GM18498 (cell line): ENCODE measurements around the gene SPPL2C.

Experiments used
- ATAC-seq: cut with Tn5 transposase; IDR thresholded peaks from one replicate; pipeline ENCODE4 v1.9.1; 2021; ENCODE audit warnings: mild to moderate bottlenecking, moderate library complexity; ENCODE audit not compliant: unreplicated experiment

The SPPL2C gene

DNA sequence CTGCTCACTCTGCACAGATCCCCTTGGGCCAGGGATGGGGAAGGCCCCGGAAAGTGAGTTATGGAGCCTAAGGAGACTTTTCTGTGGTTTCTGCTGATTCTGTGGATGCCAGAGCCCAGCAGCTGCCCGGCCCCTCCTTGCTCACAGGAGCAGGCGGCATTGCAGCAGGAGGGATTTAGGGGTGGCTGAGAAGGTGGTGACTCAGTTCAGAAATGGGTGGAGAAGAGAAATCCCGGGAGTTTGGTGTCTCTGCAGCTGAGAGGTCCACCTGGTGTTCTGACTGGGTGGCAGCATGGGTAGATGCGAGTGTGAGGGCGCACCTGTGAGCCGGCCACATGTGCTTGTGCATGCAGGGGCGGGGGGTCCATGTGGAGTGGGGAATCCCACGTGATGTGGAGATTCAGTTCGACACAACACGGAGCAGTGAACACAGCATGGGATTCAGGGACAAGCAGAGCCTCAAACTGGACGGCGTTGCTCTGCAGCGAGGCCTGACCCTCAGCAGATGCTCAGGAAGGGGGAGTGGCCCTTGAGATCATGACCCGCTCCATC, 16.0 kb upstream of the SPPL2C start:
- no peak for ATAC-seq

- no peak for ATAC-seq
Observed at GRCh38 chr17:45833920-45834319, 10.8 kb upstream of the SPPL2C start.

DNA sequence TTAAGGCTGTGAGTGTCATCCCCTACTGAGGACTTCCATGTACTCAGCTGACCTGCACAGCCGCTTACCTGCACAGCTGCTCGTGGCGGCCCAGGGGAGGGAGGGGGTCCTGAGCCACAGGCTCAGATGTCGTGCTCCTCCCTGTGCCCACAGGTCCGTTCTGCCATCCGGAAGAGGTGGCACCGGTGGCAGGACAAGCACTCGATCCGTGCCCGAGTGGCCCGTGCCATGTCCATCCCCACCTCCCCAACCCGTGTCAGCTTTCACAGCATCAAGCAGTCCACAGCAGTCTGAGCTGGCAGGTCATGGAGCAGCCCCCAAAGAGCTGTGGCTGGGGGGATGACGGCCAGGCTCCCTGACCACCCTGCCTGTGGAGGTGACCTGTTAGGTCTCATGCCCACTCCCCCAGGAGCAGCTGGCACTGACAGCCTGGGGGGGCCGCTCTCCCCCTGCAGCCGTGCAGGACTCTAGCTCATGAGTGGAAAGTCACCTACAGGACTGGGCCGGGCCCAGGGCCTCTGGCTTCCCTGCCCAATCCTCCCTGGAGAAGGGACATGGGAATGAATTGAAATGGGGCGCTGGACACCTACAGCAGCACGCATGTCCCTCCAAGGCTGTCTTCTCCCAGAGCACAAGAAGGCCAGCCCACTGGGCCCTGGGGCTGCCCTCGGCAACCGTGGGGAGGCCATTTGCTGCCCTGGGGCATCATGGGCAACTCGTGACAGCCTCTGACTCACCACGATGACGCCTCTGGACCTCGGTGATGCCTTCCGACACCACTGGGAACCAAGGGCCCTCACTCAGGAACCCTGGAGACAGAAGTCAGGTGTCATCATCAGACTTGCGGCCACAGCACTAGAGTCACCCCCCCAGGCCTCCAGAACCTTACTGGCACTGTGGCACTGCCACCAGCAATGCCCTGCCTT, 9.9 kb upstream of the SPPL2C start:
- ATAC-seq, result no peak

DNA sequence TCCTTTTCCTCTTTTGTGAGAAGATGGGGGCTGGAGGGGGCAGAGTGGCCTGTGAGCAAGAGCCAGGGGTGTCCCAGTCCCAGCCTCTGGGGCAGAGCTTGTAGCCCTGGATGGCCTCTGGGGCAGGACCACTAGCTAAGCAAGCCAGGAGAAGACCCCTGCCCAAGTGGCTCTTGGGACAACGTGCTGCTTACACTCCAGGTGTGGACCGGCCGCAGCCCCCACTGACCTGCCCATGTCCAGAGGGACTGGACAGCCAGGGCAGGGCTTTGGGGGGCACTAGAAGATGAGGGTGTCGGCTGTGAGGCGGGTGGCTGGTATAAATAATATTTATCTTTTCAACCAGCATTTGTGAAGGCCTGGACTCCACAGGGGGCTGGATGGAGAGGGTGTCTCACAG, 9.2 kb upstream of the SPPL2C start:
- no peak for ATAC-seq

DNA sequence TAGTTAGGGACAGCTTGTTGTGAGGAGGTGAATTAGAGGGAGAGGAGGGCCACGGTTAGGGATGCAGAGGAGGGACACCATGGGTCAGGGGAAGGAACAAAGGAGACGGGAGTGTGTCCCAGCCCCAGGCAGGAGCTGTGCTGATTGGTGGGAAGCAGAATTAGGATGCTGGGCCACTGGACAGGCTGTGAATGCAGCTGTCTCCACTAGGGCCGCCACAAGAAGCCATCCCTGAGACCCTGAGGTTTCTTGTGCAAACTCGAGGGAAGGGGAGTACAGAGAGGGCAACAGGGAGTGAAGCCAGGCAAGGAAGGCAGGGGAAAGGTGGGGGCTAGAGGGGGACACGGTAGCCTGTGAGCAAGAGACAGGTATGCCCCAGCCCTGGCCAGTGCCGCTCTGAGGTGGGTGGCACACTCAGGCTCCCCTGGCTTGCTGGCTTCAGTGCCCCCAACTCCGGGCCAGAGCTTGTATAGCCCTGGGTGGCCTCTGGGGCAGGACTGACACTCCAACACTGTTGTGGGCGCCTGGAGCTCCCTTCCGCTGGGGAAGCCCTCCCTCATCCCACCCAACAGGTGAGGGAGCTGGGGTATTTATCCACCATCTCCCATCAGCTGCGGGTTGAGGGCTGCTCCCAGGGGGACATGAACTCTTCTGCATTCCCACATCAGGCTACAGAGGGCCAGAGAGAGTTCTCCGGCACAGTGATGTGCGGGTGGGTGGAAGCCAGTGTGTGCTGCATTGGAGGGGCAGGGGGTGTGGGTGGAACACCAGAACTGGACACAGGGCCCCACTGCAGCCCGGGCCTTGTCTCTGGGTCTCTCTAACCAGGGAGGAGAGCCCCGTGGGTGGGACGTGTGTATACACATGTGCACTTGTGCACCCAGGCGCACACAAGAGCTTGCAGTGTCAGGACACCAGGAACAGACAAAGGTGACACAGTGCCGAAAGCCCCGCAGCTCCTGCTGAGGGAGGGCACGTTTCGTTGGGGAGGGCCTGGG, 8.3 kb upstream of the SPPL2C start:
- no peak for ATAC-seq

GRCh38 chr17:45837187-45837586, 7.5 kb upstream of the SPPL2C start:
- ATAC-seq, result no peak

DNA sequence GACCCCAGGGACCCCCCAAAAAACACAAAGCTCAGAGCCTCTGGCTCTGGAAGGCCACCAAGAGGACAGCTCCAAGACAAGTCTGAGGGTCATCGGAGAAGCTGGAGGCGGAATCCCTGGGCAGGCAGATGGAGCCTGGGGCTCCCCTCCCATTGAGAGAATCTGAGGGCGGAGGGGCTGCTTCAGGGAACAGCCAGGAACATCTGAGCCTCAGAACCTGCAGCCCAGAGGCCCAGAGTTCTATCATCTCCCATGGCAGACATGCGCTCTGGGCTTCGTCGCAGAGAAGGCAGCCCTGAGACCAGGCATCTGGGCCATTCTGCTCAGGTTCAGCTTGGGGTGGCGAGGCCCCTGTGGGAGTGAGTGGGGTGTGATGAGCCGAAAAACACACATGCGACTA, 7.1 kb upstream of the SPPL2C start:
- no peak for ATAC-seq

GRCh38 chr17:45838751-45839295, 5.9 kb upstream of the SPPL2C start:
- ATAC-seq, result no peak

GRCh38 chr17:45839442-45839841, 5.2 kb upstream of the SPPL2C start:
- ATAC-seq, result no peak

DNA sequence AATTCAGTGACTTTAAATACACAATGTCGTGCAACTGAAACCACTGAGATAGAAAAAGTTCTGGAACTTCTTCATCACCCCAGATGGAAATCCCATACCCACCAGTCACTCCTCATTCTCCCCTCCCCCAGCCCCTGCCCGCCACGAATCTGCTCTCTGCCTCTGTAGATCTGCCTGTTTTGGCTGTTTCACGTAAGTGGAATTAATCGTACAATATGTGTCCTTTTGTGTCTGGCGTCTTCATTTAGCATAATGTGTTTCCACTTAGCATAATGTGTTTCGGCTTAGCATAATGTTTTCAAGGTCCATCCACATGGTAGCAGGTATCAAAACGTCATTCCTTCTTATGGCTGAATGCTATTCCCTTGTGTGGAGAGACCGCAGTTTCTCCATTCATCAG, 3.5 kb upstream of the SPPL2C start:
- no peak for ATAC-seq

DNA sequence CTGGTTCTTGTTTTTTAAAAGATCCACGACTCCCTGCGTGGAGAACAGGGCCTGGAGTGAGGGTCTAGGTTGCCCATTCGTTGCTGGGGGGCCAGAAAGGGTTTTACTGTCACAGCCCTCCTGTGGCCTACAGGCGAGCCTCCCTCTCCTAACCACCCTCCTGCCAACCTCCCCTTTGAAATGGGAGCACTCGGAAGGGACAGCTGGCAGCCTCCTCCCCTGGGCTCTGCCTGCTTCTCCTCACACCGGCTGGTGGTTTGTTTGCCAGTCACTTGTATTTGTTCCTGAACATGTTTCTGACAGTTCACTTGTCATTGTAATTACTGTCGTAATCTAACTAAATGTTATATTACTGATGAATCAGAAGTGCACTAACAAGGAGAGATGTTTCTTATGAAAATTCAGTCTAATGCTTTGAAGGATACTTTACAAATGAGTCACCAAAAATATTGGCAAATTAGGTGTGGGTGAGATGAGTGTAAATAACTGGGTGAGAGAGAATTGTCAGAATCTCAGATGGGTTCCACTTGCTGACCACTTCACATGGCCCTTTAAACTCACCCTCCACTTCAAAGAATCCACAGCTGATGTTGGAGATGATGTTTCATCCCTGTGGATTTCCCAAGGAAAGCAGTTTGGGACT, 2.7 kb upstream of the SPPL2C start:
- no peak for ATAC-seq

- ATAC-seq, result no peak
Observed at GRCh38 chr17:45843722-45844121, 959 bp upstream of the SPPL2C start.

DNA sequence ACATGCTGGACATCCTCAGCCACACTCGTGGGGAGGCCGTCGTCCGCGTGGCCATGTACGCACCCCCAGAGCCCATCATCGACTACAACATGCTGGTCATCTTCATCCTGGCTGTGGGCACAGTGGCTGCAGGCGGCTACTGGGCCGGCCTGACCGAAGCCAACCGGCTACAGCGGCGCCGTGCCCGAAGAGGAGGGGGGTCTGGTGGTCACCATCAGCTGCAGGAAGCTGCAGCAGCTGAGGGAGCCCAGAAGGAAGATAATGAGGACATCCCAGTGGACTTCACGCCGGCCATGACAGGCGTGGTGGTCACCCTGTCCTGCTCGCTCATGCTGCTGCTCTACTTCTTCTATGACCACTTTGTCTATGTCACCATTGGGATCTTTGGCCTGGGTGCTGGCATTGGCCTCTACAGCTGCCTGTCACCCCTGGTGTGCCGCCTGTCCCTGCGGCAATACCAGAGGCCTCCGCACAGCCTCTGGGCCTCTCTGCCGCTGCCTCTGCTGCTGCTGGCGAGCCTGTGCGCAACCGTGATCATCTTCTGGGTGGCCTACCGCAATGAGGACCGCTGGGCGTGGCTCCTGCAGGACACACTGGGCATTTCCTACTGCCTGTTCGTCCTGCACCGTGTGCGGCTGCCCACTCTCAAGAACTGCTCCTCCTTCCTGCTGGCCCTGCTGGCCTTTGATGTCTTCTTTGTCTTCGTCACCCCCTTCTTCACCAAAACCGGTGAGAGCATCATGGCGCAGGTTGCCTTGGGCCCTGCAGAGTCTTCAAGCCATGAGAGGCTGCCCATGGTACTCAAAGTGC, 900 bp downstream of the SPPL2C start:
- ATAC-seq, result no peak

GRCh38 chr17:45846223-45846622, 1.5 kb downstream of the SPPL2C start:
- no peak for ATAC-seq

- no peak for ATAC-seq
Observed at GRCh38 chr17:45846646-45847045, 2.0 kb downstream of the SPPL2C start.

GRCh38 chr17:45847101-45847500, 2.4 kb downstream of the SPPL2C start:
- ATAC-seq, result no peak

DNA sequence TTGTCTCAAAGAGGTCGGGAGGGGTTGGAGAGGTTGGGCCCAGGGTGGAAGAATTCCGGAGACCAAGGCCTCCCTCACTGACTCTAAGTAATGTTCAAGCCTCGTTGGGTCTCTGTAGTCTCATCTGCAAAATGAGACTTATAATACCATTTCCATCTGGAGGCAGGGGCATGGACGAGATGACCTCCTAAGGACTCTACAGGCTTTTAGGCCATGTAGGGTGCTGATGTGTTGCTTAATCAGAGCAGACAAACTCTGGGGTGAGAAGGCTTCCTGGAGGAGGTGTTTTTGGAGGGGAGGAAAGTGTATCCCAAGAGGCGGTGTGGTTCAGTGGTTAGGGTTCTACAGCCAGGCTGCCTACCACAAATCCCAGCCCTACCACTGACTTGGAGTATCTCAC, 3.1 kb downstream of the SPPL2C start:
- ATAC-seq, result no peak

DNA sequence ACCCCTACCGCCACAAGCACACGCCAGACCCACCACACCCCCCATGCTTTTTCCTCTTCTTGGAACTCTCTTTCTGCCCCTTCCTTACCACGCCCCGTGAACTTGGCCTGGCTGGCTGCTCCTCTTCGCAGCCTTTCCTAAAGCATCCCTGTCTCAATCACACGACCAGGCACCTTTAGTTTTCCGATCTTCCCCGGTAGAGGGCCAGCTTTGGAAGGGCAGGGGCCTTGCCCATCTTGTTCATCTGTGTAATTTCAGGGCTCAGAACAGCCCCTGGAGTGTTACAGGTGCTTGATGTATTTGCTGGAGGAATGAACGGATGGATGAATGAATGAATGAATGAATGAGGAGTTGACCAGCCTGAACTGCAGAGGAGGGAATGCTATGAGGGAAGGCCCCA, 3.7 kb downstream of the SPPL2C start:
- no peak for ATAC-seq

DNA sequence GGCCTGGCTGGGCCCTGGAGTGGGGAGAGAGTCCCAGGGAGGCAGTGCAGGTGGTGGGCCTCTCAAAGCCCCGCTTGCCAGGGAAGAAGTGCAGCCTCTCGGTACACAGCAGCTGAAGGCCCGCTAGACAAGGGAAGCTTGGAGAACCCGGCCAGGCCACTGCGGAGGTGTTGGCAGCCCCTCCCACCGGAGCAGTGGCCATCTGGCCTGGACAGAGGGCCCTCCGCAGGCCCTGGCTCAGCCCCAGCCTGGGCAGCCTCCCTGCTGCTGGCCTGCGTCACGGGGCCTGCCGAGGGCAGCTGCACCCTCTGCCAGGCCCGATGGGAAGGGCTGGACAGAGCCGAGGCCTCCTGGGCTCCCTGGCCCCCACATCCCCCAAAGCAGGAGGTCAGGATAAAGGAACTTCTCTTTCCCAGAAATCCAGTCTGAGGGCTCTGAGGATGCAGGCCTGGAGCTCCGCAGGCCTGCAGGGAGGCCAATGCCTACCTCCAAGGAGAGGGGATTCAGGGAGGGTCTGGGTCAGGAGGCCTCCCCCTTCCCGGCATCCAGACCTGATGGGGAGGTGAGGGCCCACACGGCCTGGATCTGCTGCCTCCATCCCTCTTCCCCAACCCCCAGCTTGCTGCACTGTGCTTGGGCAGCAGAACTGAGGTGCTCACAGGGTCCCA, 4.3 kb downstream of the SPPL2C start:
- ATAC-seq, result no peak
